B cell (primary cell): ENCODE measurements around the gene DEPDC4.

Experiments
- CTCF ChIP-seq: fragments of 200-600 bp; IDR thresholded peaks from one replicate; pipeline ENCODE4 v1.8.0; 2022; ENCODE audit warnings: antibody characterized with exemption, mild to moderate bottlenecking
- EZH2 ChIP-seq: IDR thresholded peaks from 2 replicates; pipeline ENCODE4 v1.6.1; 2012; ENCODE audit warnings: borderline replicate concordance, low read depth, mild to moderate bottlenecking, moderate library complexity, low read length; ENCODE audit not compliant: insufficient read depth, poor library complexity, severe bottlenecking

- TF ChIP-seq CTCF (no peak), EZH2 (no peak)
Measured at GRCh38 chr12:100197486-100197885, 69.4 kb downstream of the DEPDC4 start.
